GM10847 (cell line): ENCODE measurements around the gene DSCAM.

Experiments used
- POLR2A ChIP-seq: IDR thresholded peaks from 2 replicates; pipeline ENCODE4 v1.6.1; 2011; ENCODE audit not compliant: insufficient read length; ENCODE audit errors: extremely low read depth

DSCAM gene

DNA sequence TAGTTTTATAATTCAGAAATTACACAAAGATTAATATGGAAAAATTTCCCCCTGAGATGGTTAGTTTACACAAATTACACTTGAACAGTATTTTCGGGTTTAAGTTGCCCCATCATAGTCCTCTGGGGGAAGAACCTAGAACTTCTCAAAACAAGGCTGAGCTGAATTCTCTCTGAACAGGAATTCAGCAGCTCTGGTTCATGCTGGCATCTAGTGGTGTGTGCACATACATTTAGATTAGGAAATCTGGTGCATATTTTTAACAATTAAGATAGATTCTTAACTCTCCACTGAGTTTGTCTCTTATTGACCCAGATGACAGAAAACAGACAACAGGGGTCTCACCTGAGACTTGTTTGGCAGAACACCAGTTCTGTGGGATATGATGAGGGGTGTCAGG lies 410.7 kb downstream of the DSCAM start:
- no peak for TF ChIP-seq POLR2A

DNA sequence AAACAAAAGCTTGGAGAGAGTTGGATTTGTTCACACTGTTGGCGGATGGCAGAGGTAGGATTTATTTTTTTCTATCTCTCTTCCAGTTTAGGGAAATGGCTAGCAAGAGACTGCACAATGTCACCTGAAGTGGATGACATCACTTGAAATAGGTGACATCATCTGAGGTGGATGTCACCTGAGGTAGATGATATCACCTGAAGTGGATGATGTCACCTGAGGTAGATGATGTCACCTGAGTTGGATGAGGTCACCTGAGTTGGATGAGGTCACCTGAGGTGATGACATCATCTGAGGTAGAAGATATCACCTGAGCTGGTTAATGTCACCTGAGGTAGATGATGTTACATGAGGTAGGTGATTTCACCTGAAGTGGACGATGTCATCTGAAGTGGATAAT lies 413.4 kb downstream of the DSCAM start:
- no peak for TF ChIP-seq POLR2A

DNA sequence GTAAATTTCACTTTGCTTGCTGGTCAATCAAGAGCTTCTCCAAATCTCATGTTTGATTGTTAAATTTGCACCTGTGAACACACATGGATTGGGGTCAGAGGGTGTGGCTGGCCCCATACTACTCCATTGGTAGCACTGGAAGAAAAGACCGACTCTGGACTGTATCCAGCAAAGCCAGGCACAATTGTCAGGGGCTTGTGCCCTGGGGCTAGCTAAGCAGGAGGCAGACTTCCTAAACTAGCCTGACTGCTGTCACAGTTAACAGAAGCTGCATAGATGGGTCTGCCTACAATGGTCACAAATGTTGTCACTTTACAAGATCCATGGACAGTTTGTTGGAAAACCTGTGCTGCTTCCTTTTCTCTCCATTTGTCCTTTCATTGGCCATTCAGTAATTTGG lies 421.0 kb downstream of the DSCAM start:
- TF ChIP-seq POLR2A: no peak

DNA sequence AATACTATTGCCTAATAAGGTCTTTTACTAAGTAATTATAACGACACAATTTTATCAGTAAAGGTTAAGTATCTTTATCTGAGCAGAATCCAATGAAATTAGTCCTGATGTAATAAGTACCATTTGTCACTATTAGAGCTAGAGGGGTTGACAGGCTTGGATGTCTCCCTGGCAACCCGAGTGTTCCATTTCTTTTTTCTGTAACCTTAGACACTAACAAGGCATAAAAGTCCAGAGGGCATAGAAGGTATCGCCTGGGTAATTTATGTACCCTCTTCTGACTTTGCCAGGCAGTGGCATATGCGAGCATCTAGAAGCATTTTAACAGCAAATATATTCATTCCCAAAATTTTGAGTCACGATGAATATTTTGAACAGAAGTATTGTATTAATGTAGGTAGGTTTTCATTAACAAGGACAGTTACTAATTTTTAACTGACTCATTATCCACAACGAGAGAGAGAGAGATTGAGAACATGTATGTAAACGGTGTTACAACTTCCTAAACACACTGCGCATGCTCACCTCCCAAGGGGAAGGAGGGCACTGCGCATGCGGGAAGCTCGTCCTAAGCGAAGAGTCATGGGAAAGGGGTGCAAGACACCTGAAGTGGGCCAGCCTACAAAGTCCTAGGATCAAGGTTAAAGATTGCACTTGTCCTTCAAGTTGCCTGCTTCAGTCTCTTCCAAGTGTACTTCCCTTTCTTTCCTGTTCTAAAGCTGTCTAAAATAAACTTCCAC lies 423.9 kb downstream of the DSCAM start:
- no peak for TF ChIP-seq POLR2A

DNA sequence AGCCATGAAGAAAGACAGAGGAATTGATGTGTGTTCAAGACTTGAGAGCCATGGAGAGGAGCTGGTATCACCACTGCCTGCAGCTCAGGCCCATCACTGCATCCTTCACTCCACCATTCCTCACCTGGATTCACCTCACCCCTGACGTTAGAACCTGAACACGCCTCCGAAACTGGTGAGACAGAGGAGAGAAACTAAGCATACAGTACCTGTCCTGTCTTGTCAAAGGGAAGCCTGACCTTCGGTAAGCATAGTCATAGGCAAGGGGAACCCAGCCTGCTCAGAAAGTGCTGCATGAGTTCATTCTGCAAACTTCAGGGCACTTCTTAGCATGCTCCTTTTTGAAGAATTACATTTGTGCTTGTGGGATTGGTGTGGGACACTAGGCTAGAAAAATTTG lies 425.8 kb downstream of the DSCAM start:
- TF ChIP-seq POLR2A: no peak

DNA sequence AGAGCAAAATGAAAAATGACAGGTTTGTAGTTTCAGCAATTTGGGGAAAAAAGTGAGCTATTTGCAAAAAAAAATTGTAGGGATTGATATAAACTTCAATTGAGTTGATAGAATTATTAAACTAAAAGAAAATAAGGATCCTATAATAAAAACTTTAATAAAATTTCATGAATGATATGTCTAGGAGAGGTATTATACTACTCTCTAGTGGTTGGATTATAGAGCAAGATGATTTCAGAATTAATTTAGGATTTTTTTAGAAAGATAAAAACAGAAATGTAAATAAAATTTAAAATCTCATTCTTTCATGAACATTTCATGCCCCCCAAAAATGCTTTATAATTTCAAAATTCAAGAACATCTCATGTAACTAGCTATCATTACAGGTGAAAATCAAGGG lies 430.4 kb downstream of the DSCAM start:
- no peak for TF ChIP-seq POLR2A

DNA sequence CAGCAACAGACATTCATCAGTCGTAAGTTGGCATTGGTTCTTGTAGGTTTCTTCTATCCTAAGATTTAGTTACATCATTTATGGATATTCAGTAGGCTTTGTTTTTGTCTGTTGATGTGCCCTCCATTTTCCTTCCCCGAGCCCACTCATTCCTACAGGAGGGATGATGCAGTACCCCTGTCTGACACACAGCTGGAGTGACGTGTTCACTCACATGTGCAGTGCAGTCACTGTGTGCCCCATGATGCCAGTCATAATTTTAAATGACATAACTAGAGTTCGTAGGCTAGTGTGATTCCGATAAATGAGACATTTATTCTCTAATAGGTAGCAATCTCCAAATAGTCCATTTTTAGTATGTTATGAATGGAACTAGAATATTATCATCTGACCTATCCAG lies 438.4 kb downstream of the DSCAM start:
- TF ChIP-seq POLR2A: no peak

DNA sequence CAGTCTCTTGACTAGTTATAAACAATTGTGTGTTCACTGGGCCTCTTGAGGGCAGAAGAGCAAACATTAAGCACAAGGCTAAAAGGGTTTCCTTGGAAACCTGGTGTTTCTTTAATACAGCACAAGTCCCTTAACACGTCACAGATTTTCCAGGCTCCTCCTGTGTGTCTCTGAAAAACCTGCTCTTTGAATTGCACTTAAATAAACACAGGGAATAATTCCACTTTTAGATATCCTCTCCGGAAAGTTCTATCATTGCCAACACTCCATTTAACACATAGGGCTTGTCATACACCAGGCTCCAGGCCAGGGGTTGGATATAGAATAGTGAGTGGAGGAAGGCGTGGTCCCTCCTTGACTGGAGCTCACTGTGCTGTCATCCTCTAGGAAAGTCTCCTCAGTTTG lies 442.6 kb downstream of the DSCAM start:
- TF ChIP-seq POLR2A: no peak

DNA sequence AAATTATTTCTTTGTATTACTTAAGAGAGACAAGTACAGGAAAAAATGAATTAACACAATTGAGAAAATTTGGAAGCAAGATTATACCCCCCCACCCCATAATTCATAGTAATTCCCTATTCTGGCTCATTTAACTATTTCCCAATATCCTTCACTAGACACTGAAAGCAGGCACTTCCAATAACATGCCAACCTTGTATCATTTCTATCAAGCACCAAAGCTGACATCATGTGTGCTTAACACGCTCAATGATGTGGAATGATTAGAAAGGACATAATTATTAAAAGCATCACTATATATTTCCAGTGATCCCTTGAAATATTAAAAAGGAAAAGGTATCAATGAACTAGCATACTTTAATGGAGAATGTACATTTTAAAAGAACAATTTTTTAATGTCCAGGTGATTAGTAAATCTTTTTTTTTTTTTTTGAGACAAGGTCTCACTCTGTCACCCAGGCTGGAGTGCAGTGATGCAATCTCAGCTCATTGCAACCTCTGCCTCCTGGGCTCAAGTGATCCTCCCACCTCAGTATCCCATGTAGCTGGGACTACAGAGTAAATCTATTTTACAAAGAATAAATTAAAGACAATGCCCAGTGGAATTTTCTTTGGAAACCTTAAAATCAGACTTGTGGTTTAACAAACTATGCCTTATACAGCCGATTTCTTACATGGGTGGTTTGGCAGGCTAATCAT lies 443.9 kb downstream of the DSCAM start:
- no peak for TF ChIP-seq POLR2A

DNA sequence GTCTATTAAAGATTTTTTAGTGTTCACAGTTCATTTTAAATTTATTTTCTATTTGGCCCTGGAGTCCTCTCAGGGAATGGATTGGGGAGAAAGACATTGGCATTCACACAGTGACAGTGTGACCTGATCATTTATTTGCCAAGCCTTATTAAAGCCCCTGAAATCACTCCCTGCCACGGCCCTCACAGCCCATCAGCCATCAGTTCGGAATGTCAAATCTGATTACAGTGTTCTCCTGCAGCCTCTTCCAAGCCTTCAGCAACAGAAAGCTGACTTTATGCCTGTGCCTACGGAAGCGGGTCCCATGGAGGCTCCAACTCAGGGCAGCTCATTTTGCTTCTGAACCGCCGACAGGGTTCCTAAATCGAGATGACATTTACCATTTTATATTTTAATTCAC lies 451.2 kb downstream of the DSCAM start:
- no peak for TF ChIP-seq POLR2A

DNA sequence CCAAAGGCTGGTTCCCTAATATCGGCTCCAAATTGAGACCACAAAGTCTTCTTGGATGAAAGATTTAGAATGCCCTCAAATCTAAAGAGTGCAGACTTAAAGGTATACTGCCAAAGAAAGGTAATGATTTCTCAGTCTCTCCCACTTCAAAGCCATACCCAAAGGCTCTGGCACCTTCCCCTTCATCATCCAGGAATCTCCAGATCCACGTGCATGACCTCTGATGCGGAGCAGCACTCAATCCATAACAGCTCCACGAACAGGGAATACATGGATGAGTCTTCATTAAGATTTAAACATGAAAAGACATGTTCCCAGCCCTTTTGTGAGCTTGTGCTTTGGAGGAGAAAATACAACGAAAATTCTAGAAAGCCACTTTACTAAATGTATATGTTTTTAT lies 453.9 kb downstream of the DSCAM start:
- TF ChIP-seq POLR2A: no peak

DNA sequence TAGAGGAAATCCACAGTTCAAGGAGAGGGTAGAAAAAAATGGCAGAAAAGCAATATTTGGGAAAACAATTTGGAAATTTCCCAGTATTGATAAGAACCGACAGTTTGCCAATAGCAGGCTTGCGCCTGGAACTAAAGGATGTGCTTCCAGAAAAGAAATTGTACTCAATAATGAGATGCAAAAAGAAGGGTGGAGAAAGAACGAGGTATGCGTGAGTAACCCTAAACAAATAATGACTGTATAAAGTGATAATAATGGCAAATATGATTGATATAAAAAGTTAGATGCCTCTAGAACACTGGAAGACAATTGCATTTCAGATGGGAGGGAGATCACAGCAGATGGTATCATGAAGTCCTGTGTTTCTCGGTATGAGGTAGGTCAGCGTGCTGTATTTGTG lies 458.9 kb downstream of the DSCAM start:
- no peak for TF ChIP-seq POLR2A

DNA sequence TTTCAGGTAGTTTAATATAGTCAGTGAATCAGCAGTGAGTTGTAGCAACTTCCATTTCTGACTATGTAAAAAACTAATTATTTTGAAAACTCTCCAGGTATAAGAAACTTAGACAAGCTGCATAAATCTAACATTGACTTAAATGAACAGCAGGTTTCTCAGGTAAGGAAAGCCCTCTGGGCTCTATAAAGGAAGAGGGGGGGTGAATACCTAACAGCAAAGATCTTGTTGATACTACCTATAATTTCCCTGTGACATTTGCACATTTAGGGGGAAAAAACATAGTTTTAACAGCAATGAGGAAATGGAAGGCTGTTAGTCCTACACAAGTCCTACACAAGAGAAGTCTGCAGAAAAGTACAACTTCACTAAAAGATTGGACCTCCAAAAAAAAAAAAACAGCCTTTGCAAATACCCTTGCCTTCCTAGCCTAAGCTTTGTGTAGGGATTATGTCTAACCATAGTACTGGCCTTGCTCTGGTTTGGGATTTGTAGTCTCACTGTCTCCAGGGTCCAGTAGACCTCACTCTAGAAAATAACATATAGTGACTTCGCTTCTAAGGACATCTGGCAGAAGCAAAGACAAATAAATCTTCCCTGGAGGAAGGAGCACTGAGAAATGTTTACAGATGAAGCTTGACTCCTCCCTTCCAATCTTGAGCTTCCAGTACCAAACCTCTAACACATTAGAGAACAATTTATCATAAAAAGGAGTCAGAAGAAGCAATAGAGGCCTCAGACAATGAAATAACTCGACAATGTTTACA lies 459.8 kb downstream of the DSCAM start:
- TF ChIP-seq POLR2A: no peak

DNA sequence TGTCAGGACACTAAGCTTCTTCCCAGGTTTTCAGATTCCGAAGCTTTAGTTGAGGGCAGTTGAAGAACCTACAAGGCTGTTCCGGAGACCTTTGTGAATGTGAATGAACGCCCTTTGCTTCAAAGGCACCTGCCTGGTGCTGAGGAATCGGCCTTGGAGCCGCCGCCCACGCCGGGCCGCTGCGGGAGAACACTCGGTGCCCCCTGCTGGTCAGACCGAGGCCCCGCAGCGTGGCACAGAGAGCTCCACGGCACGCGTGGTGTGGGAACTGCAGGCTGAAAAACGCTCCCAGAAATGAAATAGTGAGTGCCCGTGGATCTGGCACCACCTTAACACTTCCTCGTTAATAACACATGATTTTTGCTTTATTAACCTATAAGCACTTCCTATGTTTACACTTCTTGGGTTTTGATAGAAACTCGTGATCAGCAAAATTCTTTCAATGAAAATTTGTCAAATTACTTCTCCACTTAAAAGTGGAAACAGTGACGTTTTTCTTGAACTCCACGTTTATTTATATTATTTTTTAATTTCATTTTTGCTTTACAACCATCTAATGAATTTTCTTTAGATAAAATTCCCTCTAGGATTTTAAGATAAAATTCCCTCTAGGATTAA lies 460.6 kb downstream of the DSCAM start:
- TF ChIP-seq POLR2A: no peak

DNA sequence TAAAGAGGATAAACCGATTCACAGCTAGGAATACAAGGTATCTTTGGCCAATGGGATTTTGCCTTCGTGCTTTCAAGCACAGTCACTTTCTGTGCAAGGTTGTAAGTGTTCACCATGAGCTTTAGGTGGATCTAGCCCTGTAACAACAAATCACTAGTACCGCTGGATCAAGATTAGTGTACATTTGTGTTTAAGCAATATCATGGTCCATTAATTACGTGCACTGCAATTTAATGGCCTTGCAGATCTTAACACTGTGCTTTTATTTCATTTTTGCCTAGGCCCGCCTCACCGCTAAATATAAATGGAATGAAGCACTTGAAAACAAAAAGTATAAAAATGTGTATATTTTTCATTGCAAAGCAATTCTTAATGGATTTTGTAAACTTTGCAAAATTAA lies 461.1 kb downstream of the DSCAM start:
- TF ChIP-seq POLR2A: no peak

DNA sequence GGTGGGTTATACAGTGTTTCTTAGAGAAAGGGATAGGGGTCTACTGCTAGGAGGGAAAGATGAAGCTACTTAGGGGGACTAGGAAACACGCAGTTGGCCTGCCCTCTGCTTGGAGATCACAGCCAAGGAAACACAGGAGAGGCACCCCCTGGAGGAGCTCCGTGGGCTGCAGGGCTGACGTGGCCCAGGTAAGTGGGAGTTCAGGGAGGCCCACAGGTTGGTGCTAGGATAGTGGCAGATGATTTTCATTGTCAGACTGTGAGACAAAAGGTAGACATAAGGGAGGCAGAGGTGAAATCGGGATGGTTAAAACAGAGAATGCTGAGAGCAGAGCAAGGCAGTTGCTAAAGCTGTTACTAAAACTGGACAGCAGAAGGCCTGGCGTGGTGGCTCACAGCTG lies 463.0 kb downstream of the DSCAM start:
- TF ChIP-seq POLR2A: no peak
